HepG2 (cell line): ENCODE data around the gene ELP2. TPM values are rescaled to one million over a fixed set of nuclear protein-coding genes. Genes with fewer than 3 reads are reported as not detected.

Experiments used
- ATF7 ChIP-seq, 2 experiments: fragments of 450-650 bp in 1 of 2; sonication (generic) in 1 of 2; formaldehyde crosslinking in 1 of 2; IDR thresholded peaks; 2 replicates each; pipeline versions ENCODE4 v1.4.0 to v1.6.1; 2016 to 2020; ENCODE audit warnings: antibody characterized with exemption in 1 of 2, mild to moderate bottlenecking in 1 of 2, missing genetic modification reagents in 1 of 2
- DR1 ChIP-seq: sonication (generic); formaldehyde crosslinking; IDR thresholded peaks from 2 replicates; pipeline ENCODE4 v1.8.0; 2021; ENCODE audit warnings: mild to moderate bottlenecking, missing genetic modification reagents, inconsistent platforms
- HOXA7 ChIP-seq: sonication (generic); formaldehyde crosslinking; IDR thresholded peaks from 2 replicates; pipeline ENCODE4 v1.8.1; 2022; ENCODE audit warnings: mild to moderate bottlenecking, missing genetic modification reagents, moderate library complexity
- REL ChIP-seq: sonication (generic); formaldehyde crosslinking; conservative IDR thresholded peaks from 2 replicates; pipeline ENCODE4 v1.8.0; 2022; ENCODE audit warnings: mild to moderate bottlenecking, missing genetic modification reagents, moderate library complexity
- SMYD3 ChIP-seq: sonication (generic); formaldehyde crosslinking; IDR thresholded peaks from 2 replicates; pipeline ENCODE4 v1.8.1; 2023; ENCODE audit warnings: mild to moderate bottlenecking, missing genetic modification reagents
- THYN1 ChIP-seq: sonication (generic); formaldehyde crosslinking; IDR thresholded peaks from 2 replicates; pipeline ENCODE4 v1.8.1; 2023; ENCODE audit warnings: low read depth, mild to moderate bottlenecking, moderate library complexity, missing genetic modification reagents, borderline replicate concordance
- YEATS2 ChIP-seq: sonication (generic); formaldehyde crosslinking; IDR thresholded peaks from 2 replicates; pipeline ENCODE4 v1.4.0; 2020; ENCODE audit warnings: missing genetic modification reagents, borderline replicate concordance
- ZNF431 ChIP-seq: sonication (generic); formaldehyde crosslinking; IDR thresholded peaks from 2 replicates; pipeline ENCODE4 v1.9.0; 2022; ENCODE audit warnings: missing genetic modification reagents, low read depth, mild to moderate bottlenecking, borderline replicate concordance
- ZNF781 ChIP-seq: sonication (generic); formaldehyde crosslinking; IDR thresholded peaks from 2 replicates; pipeline ENCODE4 v1.5.1; 2020; ENCODE audit warnings: borderline replicate concordance, mild to moderate bottlenecking, missing genetic modification reagents; ENCODE audit errors: not compliant biosample characterization
- ZNF790 ChIP-seq: sonication (generic); formaldehyde crosslinking; IDR thresholded peaks from 2 replicates; pipeline ENCODE4 v1.8.0; 2022; ENCODE audit warnings: missing genetic modification reagents, mild to moderate bottlenecking, borderline replicate concordance
- ZSCAN29 ChIP-seq: sonication (generic); formaldehyde crosslinking; conservative IDR thresholded peaks from 2 replicates; pipeline ENCODE4 v1.4.0; 2020; ENCODE audit warnings: mild to moderate bottlenecking, missing genetic modification reagents
- polyA plus RNA-seq, 8 experiments: library from polyadenylated mRNA; depleted of rRNA in 3 of 8; stranded (reverse) in 7 of 8; unstranded in 1 of 8; fragments of >200 nt; fragmentation: Illumina TruSeq in 4 of 8; extraction: Trizol in 4 of 8; gene quantifications; 2 replicates each; pipeline versions ENCODE4 v1.2.1 to v1.2.3, GENCODE V29; 2011 to 2016; ENCODE audit warnings: low read depth in 4 of 8, missing spikeins in 1 of 8, mixed read lengths in 1 of 8; ENCODE audit not compliant: insufficient read depth in 1 of 8
- total RNA-seq, 5 experiments: library from RNA; depleted of rRNA; stranded (reverse); fragments of >200 nt; fragmentation: Illumina TruSeq; extraction: Trizol; gene quantifications; 2 replicates each; pipeline ENCODE4 v1.2.3, GENCODE V29; 2016; ENCODE audit warnings: low read depth in 1 of 5
- TF ChIP-seq, protein P1 (sequence below): sonication (generic); formaldehyde crosslinking; IDR thresholded peaks from 2 replicates; pipeline ENCODE4 v1.4.0; 2020; ENCODE audit warnings: missing genetic modification reagents, borderline replicate concordance
- TF ChIP-seq, protein P2 (sequence below): sonication (generic); formaldehyde crosslinking; IDR thresholded peaks from 2 replicates; pipeline ENCODE4 v1.4.0; 2020; ENCODE audit warnings: missing genetic modification reagents, mild to moderate bottlenecking, borderline replicate concordance
- TF ChIP-seq, protein P3 (sequence below): sonication (generic); formaldehyde crosslinking; conservative IDR thresholded peaks from 2 replicates; pipeline ENCODE4 v1.8.0; 2022; ENCODE audit warnings: missing genetic modification reagents
- TF ChIP-seq, protein P4 (sequence below): sonication (generic); formaldehyde crosslinking; IDR thresholded peaks from 2 replicates; pipeline ENCODE4 v1.8.0; 2022; ENCODE audit warnings: low read depth, missing genetic modification reagents
- TF ChIP-seq, protein P5 (sequence below): IDR thresholded peaks from 2 replicates; pipeline ENCODE4 v1.6.1; 2016; ENCODE audit warnings: missing compliant biosample characterization, missing genetic modification reagents, borderline replicate concordance
- TF ChIP-seq, protein P6 (sequence below): sonication (generic); formaldehyde crosslinking; IDR thresholded peaks from 2 replicates; pipeline ENCODE4 v1.5.0; 2020; ENCODE audit warnings: missing genetic modification reagents

Gene ELP2
- total and polyA plus RNA-seq, 2 of the 13 experiments (the other 11 are each of a cell fraction or from before 2014, with no cell fraction given), result 98.7 to 100 TPM

DNA sequence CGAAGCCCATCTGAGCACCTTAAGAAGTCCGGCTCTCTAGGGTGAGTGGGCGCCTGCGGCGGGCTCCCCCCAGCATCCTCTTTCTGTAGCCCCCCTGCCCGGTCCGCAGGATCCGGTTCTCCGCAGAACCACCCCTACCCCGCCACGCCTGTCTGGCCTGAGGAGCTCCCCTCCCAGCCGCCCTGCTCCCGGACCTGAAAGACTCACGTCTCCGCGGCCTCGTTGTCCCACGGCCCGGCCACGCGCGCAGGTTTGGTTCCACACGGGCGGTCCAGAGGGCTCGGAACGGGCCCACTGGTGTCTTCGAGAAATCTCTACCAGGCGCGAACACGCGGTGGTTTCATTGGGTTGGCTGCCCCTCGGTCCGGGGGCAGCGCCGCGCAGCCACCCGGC lies 796 bp upstream of the ELP2 start (continued):
- TF ChIP-seq, protein P1, sequence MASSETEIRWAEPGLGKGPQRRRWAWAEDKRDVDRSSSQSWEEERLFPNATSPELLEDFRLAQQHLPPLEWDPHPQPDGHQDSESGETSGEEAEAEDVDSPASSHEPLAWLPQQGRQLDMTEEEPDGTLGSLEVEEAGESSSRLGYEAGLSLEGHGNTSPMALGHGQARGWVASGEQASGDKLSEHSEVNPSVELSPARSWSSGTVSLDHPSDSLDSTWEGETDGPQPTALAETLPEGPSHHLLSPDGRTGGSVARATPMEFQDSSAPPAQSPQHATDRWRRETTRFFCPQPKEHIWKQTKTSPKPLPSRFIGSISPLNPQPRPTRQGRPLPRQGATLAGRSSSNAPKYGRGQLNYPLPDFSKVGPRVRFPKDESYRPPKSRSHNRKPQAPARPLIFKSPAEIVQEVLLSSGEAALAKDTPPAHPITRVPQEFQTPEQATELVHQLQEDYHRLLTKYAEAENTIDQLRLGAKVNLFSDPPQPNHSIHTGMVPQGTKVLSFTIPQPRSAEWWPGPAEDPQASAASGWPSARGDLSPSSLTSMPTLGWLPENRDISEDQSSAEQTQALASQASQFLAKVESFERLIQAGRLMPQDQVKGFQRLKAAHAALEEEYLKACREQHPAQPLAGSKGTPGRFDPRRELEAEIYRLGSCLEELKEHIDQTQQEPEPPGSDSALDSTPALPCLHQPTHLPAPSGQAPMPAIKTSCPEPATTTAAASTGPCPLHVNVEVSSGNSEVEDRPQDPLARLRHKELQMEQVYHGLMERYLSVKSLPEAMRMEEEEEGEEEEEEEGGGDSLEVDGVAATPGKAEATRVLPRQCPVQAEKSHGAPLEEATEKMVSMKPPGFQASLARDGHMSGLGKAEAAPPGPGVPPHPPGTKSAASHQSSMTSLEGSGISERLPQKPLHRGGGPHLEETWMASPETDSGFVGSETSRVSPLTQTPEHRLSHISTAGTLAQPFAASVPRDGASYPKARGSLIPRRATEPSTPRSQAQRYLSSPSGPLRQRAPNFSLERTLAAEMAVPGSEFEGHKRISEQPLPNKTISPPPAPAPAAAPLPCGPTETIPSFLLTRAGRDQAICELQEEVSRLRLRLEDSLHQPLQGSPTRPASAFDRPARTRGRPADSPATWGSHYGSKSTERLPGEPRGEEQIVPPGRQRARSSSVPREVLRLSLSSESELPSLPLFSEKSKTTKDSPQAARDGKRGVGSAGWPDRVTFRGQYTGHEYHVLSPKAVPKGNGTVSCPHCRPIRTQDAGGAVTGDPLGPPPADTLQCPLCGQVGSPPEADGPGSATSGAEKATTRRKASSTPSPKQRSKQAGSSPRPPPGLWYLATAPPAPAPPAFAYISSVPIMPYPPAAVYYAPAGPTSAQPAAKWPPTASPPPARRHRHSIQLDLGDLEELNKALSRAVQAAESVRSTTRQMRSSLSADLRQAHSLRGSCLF, result no peak
- TF ChIP-seq ZNF781 (CRISPR knock-in tag) (no peak), REL (CRISPR knock-in tag) (no peak), ATF7 (IDR thresholded peaks at IDR 0.05) (no peak), ATF7 (CRISPR knock-in tag; IDR thresholded peaks at IDR 0.05) (no peak), YEATS2 (CRISPR knock-in tag) (no peak), THYN1 (CRISPR knock-in tag) (no peak), ZNF790 (CRISPR knock-in tag) (0 out of 2 replicates have a peak, but pooled peaks have one; percentile 26), HOXA7 (CRISPR knock-in tag) (0 out of 2 replicates have a peak, but pooled peaks have one; percentile 29), ZNF431 (no peak), DR1 (CRISPR knock-in tag) (no peak), SMYD3 (0 out of 2 replicates have a peak, but pooled peaks have one; percentile 5), ZSCAN29 (CRISPR knock-in tag) (no peak; the same call in 1 of the 2 replicates)
- TF ChIP-seq, protein P2, sequence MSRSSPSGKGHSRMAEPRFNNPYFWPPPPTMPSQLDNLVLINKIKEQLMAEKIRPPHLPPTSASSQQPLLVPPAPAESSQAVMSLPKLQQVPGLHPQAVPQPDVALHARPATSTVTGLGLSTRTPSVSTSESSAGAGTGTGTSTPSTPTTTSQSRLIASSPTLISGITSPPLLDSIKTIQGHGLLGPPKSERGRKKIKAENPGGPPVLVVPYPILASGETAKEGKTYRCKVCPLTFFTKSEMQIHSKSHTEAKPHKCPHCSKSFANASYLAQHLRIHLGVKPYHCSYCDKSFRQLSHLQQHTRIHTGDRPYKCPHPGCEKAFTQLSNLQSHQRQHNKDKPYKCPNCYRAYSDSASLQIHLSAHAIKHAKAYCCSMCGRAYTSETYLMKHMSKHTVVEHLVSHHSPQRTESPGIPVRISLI (CRISPR knock-in tag), result no peak
- TF ChIP-seq, protein P3, sequence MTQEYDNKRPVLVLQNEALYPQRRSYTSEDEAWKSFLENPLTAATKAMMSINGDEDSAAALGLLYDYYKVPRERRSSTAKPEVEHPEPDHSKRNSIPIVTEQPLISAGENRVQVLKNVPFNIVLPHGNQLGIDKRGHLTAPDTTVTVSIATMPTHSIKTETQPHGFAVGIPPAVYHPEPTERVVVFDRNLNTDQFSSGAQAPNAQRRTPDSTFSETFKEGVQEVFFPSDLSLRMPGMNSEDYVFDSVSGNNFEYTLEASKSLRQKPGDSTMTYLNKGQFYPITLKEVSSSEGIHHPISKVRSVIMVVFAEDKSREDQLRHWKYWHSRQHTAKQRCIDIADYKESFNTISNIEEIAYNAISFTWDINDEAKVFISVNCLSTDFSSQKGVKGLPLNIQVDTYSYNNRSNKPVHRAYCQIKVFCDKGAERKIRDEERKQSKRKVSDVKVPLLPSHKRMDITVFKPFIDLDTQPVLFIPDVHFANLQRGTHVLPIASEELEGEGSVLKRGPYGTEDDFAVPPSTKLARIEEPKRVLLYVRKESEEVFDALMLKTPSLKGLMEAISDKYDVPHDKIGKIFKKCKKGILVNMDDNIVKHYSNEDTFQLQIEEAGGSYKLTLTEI, result no peak
- TF ChIP-seq, protein P4, sequence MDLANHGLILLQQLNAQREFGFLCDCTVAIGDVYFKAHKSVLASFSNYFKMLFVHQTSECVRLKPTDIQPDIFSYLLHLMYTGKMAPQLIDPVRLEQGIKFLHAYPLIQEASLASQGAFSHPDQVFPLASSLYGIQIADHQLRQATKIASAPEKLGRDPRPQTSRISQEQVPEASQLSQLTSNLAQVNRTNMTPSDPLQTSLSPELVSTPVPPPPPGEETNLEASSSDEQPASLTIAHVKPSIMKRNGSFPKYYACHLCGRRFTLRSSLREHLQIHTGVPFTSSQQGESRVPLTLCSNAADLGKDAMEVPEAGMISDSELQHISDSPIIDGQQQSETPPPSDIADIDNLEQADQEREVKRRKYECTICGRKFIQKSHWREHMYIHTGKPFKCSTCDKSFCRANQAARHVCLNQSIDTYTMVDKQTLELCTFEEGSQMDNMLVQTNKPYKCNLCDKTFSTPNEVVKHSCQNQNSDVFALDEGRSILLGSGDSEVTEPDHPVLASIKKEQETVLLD (CRISPR knock-in tag), result no peak
- TF ChIP-seq, protein P5, sequence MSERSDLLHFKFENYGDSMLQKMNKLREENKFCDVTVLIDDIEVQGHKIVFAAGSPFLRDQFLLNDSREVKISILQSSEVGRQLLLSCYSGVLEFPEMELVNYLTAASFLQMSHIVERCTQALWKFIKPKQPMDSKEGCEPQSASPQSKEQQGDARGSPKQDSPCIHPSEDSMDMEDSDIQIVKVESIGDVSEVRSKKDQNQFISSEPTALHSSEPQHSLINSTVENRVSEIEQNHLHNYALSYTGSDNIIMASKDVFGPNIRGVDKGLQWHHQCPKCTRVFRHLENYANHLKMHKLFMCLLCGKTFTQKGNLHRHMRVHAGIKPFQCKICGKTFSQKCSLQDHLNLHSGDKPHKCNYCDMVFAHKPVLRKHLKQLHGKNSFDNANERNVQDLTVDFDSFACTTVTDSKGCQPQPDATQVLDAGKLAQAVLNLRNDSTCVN, result 0 out of 2 replicates have a peak, but pooled peaks have one; percentile 35
- TF ChIP-seq, protein P6, sequence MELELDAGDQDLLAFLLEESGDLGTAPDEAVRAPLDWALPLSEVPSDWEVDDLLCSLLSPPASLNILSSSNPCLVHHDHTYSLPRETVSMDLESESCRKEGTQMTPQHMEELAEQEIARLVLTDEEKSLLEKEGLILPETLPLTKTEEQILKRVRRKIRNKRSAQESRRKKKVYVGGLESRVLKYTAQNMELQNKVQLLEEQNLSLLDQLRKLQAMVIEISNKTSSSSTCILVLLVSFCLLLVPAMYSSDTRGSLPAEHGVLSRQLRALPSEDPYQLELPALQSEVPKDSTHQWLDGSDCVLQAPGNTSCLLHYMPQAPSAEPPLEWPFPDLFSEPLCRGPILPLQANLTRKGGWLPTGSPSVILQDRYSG (CRISPR knock-in tag), result no peak
